AG09309 (cell line): ENCODE data around the gene CMTM3.

Experiments used
- DNase-seq: peaks from one replicate; pipeline ENCODE4 v3.0.0-alpha.2; 2010; ENCODE audit warnings: low read depth
- H3K4me3 ChIP-seq: 2 replicates; pipeline ENCODE4 v1.5.1; 2011; ENCODE audit warnings: mild to moderate bottlenecking, low read depth, low read length, moderate library complexity; ENCODE audit not compliant: control insufficient read depth
- CTCF ChIP-seq: IDR thresholded peaks from 2 replicates; pipeline ENCODE4 v1.5.1; 2011; ENCODE audit warnings: mild to moderate bottlenecking, low read depth, low read length, inconsistent platforms; ENCODE audit not compliant: insufficient read depth, control insufficient read depth; ENCODE audit errors: missing control alignments

Gene CMTM3

GRCh38 chr16:66617010-66617434 lies 12.5 kb downstream of the CMTM3 start:
- no peak overlapping the region for H3K4me3 ChIP-seq

GRCh38 chr16:66617728-66618127 lies 13.2 kb downstream of the CMTM3 start:
- TF ChIP-seq CTCF = no peak
- no peak overlapping the region for H3K4me3 ChIP-seq
- DNase-seq = no peak

More at GRCh38 chr16:66617010-66617434, 12.5 kb downstream of the CMTM3 start:
- DNase-seq = no peak
- TF ChIP-seq CTCF = no peak

GRCh38 chr16:66618588-66619375 lies 14.3 kb downstream of the CMTM3 start:
- no peak for TF ChIP-seq CTCF

GRCh38 chr16:66619534-66620428 lies 15.3 kb downstream of the CMTM3 start:
- DNase-seq = no peak
- no peak overlapping the region for H3K4me3 ChIP-seq
- no peak for TF ChIP-seq CTCF

More at GRCh38 chr16:66618588-66619375, 14.3 kb downstream of the CMTM3 start:
- H3K4me3 ChIP-seq = no peak overlapping the region
- peak; percentile 90 for DNase-seq

- no peak for DNase-seq
- no peak for TF ChIP-seq CTCF
- H3K4me3 ChIP-seq = no peak overlapping the region
These were observed 15.9 kb downstream of the CMTM3 start for GRCh38 chr16:66620429-66620795.

GRCh38 chr16:66621973-66622372 lies 17.5 kb downstream of the CMTM3 start:
- TF ChIP-seq CTCF = no peak
- H3K4me3 ChIP-seq = no peak overlapping the region
- no peak for DNase-seq
